Astrocyte (in vitro differentiated cells and primary cell): Measurements from ENCODE around the gene VPS37C. TPM values are rescaled to one million over a fixed set of nuclear protein-coding genes. Genes with fewer than 3 reads are reported as not detected.

ENCODE experiments used
- DNase-seq: peaks from one replicate; pipeline ENCODE4 v3.0.0-alpha.2; 2010; ENCODE audit warnings: low read depth
- FAIRE-seq: peaks from 2 replicates; lab custom pipeline; 2011; peaks lifted over from hg19 to GRCh38; lab: Jason Lieb, UNC
- H2AFZ ChIP-seq: 2 replicates; pipeline ENCODE4 v1.6.0; 2012; ENCODE audit warnings: low read depth, low read length, inconsistent platforms
- H3K27ac ChIP-seq: 2 replicates; pipeline ENCODE4 v1.5.1; 2011; ENCODE audit warnings: low read depth, low read length, inconsistent platforms
- H3K27me3 ChIP-seq: 2 replicates; pipeline ENCODE4 v1.6.0; 2011; ENCODE audit warnings: low read length, inconsistent platforms; ENCODE audit not compliant: insufficient read depth
- H3K36me3 ChIP-seq: 2 replicates; pipeline ENCODE4 v1.5.1; 2011; ENCODE audit warnings: low read length, inconsistent platforms; ENCODE audit not compliant: insufficient read depth
- H3K4me1 ChIP-seq: 2 replicates; pipeline ENCODE4 v1.5.1; 2011; ENCODE audit warnings: low read length, inconsistent platforms; ENCODE audit not compliant: insufficient read depth
- H3K4me2 ChIP-seq: 2 replicates; pipeline ENCODE4 v1.6.0; 2012; ENCODE audit warnings: low read length, inconsistent platforms
- H3K4me3 ChIP-seq: 2 replicates; pipeline ENCODE4 v1.5.1; 2011; ENCODE audit warnings: low read depth, mild to moderate bottlenecking, low read length, inconsistent platforms; ENCODE audit not compliant: insufficient read depth
- H3K79me2 ChIP-seq: 2 replicates; pipeline ENCODE4 v1.6.0; 2012; ENCODE audit warnings: mild to moderate bottlenecking, low read length, inconsistent platforms; ENCODE audit not compliant: insufficient read depth
- H3K9ac ChIP-seq: 2 replicates; pipeline ENCODE4 v1.6.0; 2012; ENCODE audit warnings: mild to moderate bottlenecking, low read length, inconsistent platforms
- H3K9me3 ChIP-seq: 2 replicates; pipeline ENCODE4 v1.5.1; 2012; ENCODE audit warnings: low read depth, mild to moderate bottlenecking, low read length, inconsistent platforms; ENCODE audit not compliant: insufficient read depth
- H4K20me1 ChIP-seq: 2 replicates; pipeline ENCODE4 v1.6.0; 2012; ENCODE audit warnings: low read length, inconsistent platforms; ENCODE audit not compliant: insufficient read depth
- H3K27ac Mint-ChIP-seq: one replicate; pipeline ENCODE4 v1.8.0; 2021; ENCODE audit warnings: mild to moderate bottlenecking, mixed read lengths; ENCODE audit not compliant: unreplicated experiment
- H3K27me3 Mint-ChIP-seq: one replicate; pipeline ENCODE4 v1.8.0; 2021; ENCODE audit warnings: low read depth, mixed read lengths; ENCODE audit not compliant: unreplicated experiment
- H3K36me3 Mint-ChIP-seq: one replicate; pipeline ENCODE4 v1.8.0; 2021; ENCODE audit warnings: low read depth, mixed read lengths; ENCODE audit not compliant: unreplicated experiment
- H3K4me1 Mint-ChIP-seq: one replicate; pipeline ENCODE4 v1.8.0; 2021; ENCODE audit warnings: low read depth, mixed read lengths; ENCODE audit not compliant: unreplicated experiment
- H3K4me3 Mint-ChIP-seq: one replicate; pipeline ENCODE4 v1.8.0; 2021; ENCODE audit warnings: mild to moderate bottlenecking, moderate library complexity, mixed read lengths; ENCODE audit not compliant: unreplicated experiment
- H3K9me3 Mint-ChIP-seq: one replicate; pipeline ENCODE4 v1.8.0; 2021; ENCODE audit warnings: mild to moderate bottlenecking, mixed read lengths; ENCODE audit not compliant: unreplicated experiment
- CTCF ChIP-seq: IDR thresholded peaks from 2 replicates; pipeline ENCODE4 v1.5.1; 2011; ENCODE audit warnings: low read depth, mild to moderate bottlenecking, inconsistent platforms, low read length, moderate library complexity; ENCODE audit not compliant: insufficient read depth
- EZH2 ChIP-seq: IDR thresholded peaks from 2 replicates; pipeline ENCODE4 v1.6.1; 2012; ENCODE audit warnings: mild to moderate bottlenecking, low read length, inconsistent platforms; ENCODE audit not compliant: insufficient read depth
- total RNA-seq: library from RNA; stranded (reverse); gene quantifications from 2 replicates; pipeline ENCODE4 v1.2.1, GENCODE V29; 2021

The VPS37C gene
- total RNA-seq, 1 donor from 2014 or later = 18.1 TPM

- no peak overlapping the region for H3K9ac ChIP-seq
- Mint-ChIP-seq H3K4me3 (no peak overlapping the region), H3K36me3 (peaks cover 2% of the 10 kb centered on the region), H3K27ac (no peak overlapping the region), H3K27me3 (peaks cover 6% of the 10 kb centered on the region), H3K9me3 (no peaks in the 10 kb centered on the region), H3K4me1 (peaks cover 8% of the 10 kb centered on the region)
- no peak overlapping the region for H3K4me2 ChIP-seq
- no peaks in the 10 kb centered on the region for H3K9me3 ChIP-seq
- peaks cover under 1% of the 10 kb centered on the region for H3K27me3 ChIP-seq
- no peaks in the 10 kb centered on the region for H3K4me1 ChIP-seq
- H2AFZ ChIP-seq = no peak overlapping the region
- no peak overlapping the region for H3K4me3 ChIP-seq
- no peak for FAIRE-seq
- TF ChIP-seq EZH2 = no peak
- no peak for TF ChIP-seq CTCF
- no peak for DNase-seq
- no peaks in the 10 kb centered on the region for H3K36me3 ChIP-seq
- no peak overlapping the region for H3K27ac ChIP-seq
- H4K20me1 ChIP-seq = no peaks in the 10 kb centered on the region
- H3K79me2 ChIP-seq = no peaks in the 10 kb centered on the region
Measured at GRCh38 chr11:61090521-61090920, 70.7 kb downstream of the VPS37C start.

GRCh38 chr11:61089806-61090491 lies 71.3 kb downstream of the VPS37C start:
- Mint-ChIP-seq H3K4me1 (peaks cover 8% of the 10 kb centered on the region), H3K27me3 (peaks cover 4% of the 10 kb centered on the region), H3K27ac (no peak overlapping the region), H3K9me3 (no peaks in the 10 kb centered on the region), H3K36me3 (peaks cover 2% of the 10 kb centered on the region), H3K4me3 (no peak overlapping the region)
- H2AFZ ChIP-seq = no peak overlapping the region
- FAIRE-seq = no peak
- no peaks in the 10 kb centered on the region for H3K27me3 ChIP-seq
- no peak overlapping the region for H3K4me3 ChIP-seq
- no peaks in the 10 kb centered on the region for H3K4me1 ChIP-seq
- no peak overlapping the region for H3K4me2 ChIP-seq
- H3K9ac ChIP-seq = no peak overlapping the region
- no peak overlapping the region for H3K27ac ChIP-seq
- no peaks in the 10 kb centered on the region for H4K20me1 ChIP-seq
- no peaks in the 10 kb centered on the region for H3K9me3 ChIP-seq
- no peaks in the 10 kb centered on the region for H3K79me2 ChIP-seq
- TF ChIP-seq CTCF (no peak), EZH2 (no peak)
- no peaks in the 10 kb centered on the region for H3K36me3 ChIP-seq
- no peak for DNase-seq

- DNase-seq = no peak
- no peaks in the 10 kb centered on the region for H3K4me1 ChIP-seq
- H3K4me1 Mint-ChIP-seq = peaks cover 8% of the 10 kb centered on the region
- peaks cover 2% of the 10 kb centered on the region for H3K36me3 Mint-ChIP-seq
- no peaks in the 10 kb centered on the region for H3K36me3 ChIP-seq
- no peak overlapping the region for H3K27ac ChIP-seq
- peaks cover 3% of the 10 kb centered on the region for H3K27me3 ChIP-seq
- H3K27me3 Mint-ChIP-seq = peaks cover 16% of the 10 kb centered on the region
- no peak overlapping the region for H2AFZ ChIP-seq
- H3K4me3 Mint-ChIP-seq = no peak overlapping the region
- H3K4me2 ChIP-seq = no peak overlapping the region
- no peaks in the 10 kb centered on the region for H3K9me3 ChIP-seq
- H3K9ac ChIP-seq = no peak overlapping the region
- H4K20me1 ChIP-seq = no peaks in the 10 kb centered on the region
- no peak overlapping the region for H3K27ac Mint-ChIP-seq
- TF ChIP-seq CTCF (no peak), EZH2 (no peak)
- H3K9me3 Mint-ChIP-seq = no peaks in the 10 kb centered on the region
- no peak for FAIRE-seq
- no peaks in the 10 kb centered on the region for H3K79me2 ChIP-seq
- no peak overlapping the region for H3K4me3 ChIP-seq
Measured at GRCh38 chr11:61087426-61088119, 73.7 kb downstream of the VPS37C start.
